Measurements from ENCODE around the gene FAM13B. TPM values are rescaled to one million over a fixed set of nuclear protein-coding genes. Genes with fewer than 3 reads are reported as not detected.

FAM13B gene
- total and polyA plus RNA-seq, 5 experiments from 2014 or later = 21.7 to 75.3 (median 25.1) TPM

Other genes starting within 250 kb of the FAM13B start
- gene MYOT, start 165.2 kb downstream of the FAM13B start, total RNA-seq = not detected
- gene MYOT, start 165.2 kb downstream of the FAM13B start, polyA plus RNA-seq = under 1 TPM in 1 of 3 donors, not detected in 2; 0.17 TPM
- gene PKD2L2, start 143.6 kb downstream of the FAM13B start, total RNA-seq = not detected
- gene PKD2L2, start 143.6 kb downstream of the FAM13B start, polyA plus RNA-seq = under 1 TPM; 0.32 to 0.34 (median 0.34) TPM
- not detected for gene WNT8A, start 51.0 kb upstream of the FAM13B start, total RNA-seq
- not detected for gene WNT8A, start 51.0 kb upstream of the FAM13B start, polyA plus RNA-seq
- not detected for gene NME5, start 106.3 kb upstream of the FAM13B start, total RNA-seq
- gene NME5, start 106.3 kb upstream of the FAM13B start, polyA plus RNA-seq = not detected
- 10 to 100 TPM; 76.1 to 77.4 TPM for gene BRD8, start 145.6 kb upstream of the FAM13B start, total RNA-seq
- gene BRD8, start 145.6 kb upstream of the FAM13B start, polyA plus RNA-seq = 10 to 100 TPM; 24.0 to 37.7 (median 31.8) TPM
- gene KIF20A, start 146.0 kb upstream of the FAM13B start, total RNA-seq = not detected
- not detected for gene KIF20A, start 146.0 kb upstream of the FAM13B start, polyA plus RNA-seq
- gene CDC23, start 180.2 kb upstream of the FAM13B start, total RNA-seq = 10 to 100 TPM; 26.3 to 29.3 TPM
- gene CDC23, start 180.2 kb upstream of the FAM13B start, polyA plus RNA-seq = 10 to 100 TPM; 13.7 to 24.7 (median 17.2) TPM
- gene GFRA3, start 241.5 kb upstream of the FAM13B start, total RNA-seq = not detected
- not detected for gene GFRA3, start 241.5 kb upstream of the FAM13B start, polyA plus RNA-seq

Data from naive thymus-derived CD8-positive, alpha-beta T cell (primary cell).